ENCODE measurements around the gene SERTAD2. TPM values are rescaled to one million over a fixed set of nuclear protein-coding genes. Genes with fewer than 3 reads are reported as not detected.
A peak's percentile ranks its signal among the peaks of the same experiment; 100 is the strongest.

Gene SERTAD2
- total RNA-seq, 1 experiment from 2014 or later: 19.8 TPM

DNA sequence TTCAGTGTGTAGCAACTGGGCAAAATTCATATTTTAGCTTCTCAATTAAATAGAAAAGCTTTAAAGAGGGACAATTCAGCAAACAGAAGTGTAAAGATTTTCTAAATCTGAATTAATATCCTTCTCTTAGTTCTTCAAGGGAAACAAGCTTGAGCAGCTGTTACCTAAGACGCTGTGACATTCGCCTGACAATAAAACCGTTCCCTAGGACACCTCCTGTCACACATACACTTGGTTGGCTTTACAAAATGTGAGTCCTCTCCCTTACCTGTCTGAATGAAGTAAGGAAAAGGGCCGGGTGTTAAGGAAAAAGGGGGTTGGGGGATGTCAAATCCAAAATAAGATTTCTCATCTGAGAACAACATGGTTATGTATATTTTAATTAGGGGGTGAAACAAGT lies 2.1 kb downstream of the SERTAD2 start:
- DNase-seq (no peak), ATAC-seq (no peak)
- no peaks in the 10 kb centered on the region for H3K9me3 ChIP-seq (ENCODE audit: low read length)
- no peaks in the 10 kb centered on the region for H3K27me3 ChIP-seq (ENCODE audit: low read length)
- no peaks in the 10 kb centered on the region for H3K9me2 ChIP-seq (replicated peaks; ENCODE audit: low read length)
- H4K20me1 ChIP-seq (ENCODE audit: low read length): peaks cover 34% of the 10 kb centered on the region
- ChIA-PET POLR2A (ENCODE audit: unreplicated experiment) (interaction anchor here (0.7 kb wide), 1 partner anchor 95 kb away, joined by 3 read pairs; no protein-coding TSS in a partner anchor), CTCF (interaction anchor here (2.1 kb wide), 1 partner anchor 99 kb away, joined by 11 read pairs; no protein-coding TSS in a partner anchor)
- H3K9ac ChIP-seq (ENCODE audit: low read length): peak overlapping the region; percentile 78; the same call in 1 of the 2 replicates
- peaks cover 6% of the 10 kb centered on the region for H3F3A ChIP-seq (ENCODE audit: low read length, unreplicated experiment)
- no peak overlapping the region for H2AFZ ChIP-seq (ENCODE audit: low read length)
- H3K36me3 ChIP-seq (ENCODE audit: low read depth, low read length): no peaks in the 10 kb centered on the region
- H3K4me2 ChIP-seq (ENCODE audit: low read length): peak overlapping the region; percentile 87
- BruUV-seq (replicated peaks): no TSS peak
- H3K4me3 ChIP-seq (ENCODE audit: low read length): peak overlapping the region; percentile 94
- H3K79me2 ChIP-seq (ENCODE audit: low read length): peaks cover 81% of the 10 kb centered on the region
- no peak overlapping the region for H3K27ac ChIP-seq (ENCODE audit: low read length)
- TF ChIP-seq EZH2phosphoT487 (IDR thresholded peaks at IDR 0.05; ENCODE audit: borderline replicate concordance, low read length): no peak
- TF ChIP-seq, protein P1, sequence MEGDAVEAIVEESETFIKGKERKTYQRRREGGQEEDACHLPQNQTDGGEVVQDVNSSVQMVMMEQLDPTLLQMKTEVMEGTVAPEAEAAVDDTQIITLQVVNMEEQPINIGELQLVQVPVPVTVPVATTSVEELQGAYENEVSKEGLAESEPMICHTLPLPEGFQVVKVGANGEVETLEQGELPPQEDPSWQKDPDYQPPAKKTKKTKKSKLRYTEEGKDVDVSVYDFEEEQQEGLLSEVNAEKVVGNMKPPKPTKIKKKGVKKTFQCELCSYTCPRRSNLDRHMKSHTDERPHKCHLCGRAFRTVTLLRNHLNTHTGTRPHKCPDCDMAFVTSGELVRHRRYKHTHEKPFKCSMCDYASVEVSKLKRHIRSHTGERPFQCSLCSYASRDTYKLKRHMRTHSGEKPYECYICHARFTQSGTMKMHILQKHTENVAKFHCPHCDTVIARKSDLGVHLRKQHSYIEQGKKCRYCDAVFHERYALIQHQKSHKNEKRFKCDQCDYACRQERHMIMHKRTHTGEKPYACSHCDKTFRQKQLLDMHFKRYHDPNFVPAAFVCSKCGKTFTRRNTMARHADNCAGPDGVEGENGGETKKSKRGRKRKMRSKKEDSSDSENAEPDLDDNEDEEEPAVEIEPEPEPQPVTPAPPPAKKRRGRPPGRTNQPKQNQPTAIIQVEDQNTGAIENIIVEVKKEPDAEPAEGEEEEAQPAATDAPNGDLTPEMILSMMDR (conservative IDR thresholded peaks at IDR 0.05; ENCODE audit: low read depth, low read length): no peak
- TF ChIP-seq EZH2 (IDR thresholded peaks at IDR 0.05; ENCODE audit: low read length, unreplicated experiment): no peak
- H3K4me1 ChIP-seq (ENCODE audit: insufficient read depth, low read length): peaks cover 58% of the 10 kb centered on the region
- intact Hi-C loops (cut with micrococcal nuclease): no loop called here

DNA sequence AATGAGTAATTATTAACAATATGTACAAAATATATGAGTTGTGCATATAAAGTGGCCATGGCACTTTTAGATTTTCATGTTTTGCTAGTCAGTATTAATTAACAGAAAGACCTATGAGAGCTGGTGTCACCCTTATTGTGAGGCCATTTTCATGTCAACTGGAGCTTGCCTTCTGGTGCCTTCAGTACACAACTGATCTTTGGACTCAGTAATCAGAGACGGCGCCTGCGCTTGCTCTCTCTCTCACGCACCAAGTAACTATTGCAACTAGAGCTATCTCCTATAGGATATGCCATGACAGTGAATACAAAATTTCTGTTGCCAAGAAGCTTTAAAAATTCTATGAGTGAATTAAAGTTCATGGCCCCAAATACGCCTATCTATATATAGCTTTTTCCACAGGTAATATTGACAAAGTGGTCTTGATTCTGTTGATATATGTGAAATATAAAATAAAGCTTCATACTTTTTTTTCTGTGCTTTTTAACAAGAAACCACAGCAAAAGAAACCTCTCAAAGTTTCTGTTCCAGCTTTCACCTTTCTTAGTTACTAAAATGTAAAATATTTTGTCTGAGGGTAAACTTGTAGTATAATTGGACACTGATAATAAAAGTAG lies 2.9 kb downstream of the SERTAD2 start:
- H2AFZ ChIP-seq (ENCODE audit: low read length): no peak overlapping the region
- CTCF ChIA-PET: interaction anchor here (0.5 to 2.1 kb wide), 3 partner anchors 17 to 216 kb away, joined by 3 to 11 read pairs (median 5); no protein-coding TSS in a partner anchor
- H3K4me3 ChIP-seq (ENCODE audit: low read length): peak overlapping the region; percentile 94
- peak overlapping the region; percentile 87 for H3K4me2 ChIP-seq (ENCODE audit: low read length)
- no peaks in the 10 kb centered on the region for H3K27me3 ChIP-seq (ENCODE audit: low read length)
- TF ChIP-seq, protein P1 (conservative IDR thresholded peaks at IDR 0.05; ENCODE audit: low read depth, low read length): no peak
- TF ChIP-seq EZH2phosphoT487 (IDR thresholded peaks at IDR 0.05; ENCODE audit: borderline replicate concordance, low read length) (no peak), EZH2 (IDR thresholded peaks at IDR 0.05; ENCODE audit: low read length, unreplicated experiment) (no peak)
- DNase-seq (peak; percentile 32), ATAC-seq (no peak)
- POLR2A ChIA-PET (ENCODE audit: unreplicated experiment): interaction anchor here (0.6 to 1.8 kb wide), 4 partner anchors 95 to 225 kb away, joined by 3 to 6 read pairs (median 4); no protein-coding TSS in a partner anchor
- peaks cover 6% of the 10 kb centered on the region for H3F3A ChIP-seq (ENCODE audit: low read length, unreplicated experiment)
- peaks cover 89% of the 10 kb centered on the region for H3K79me2 ChIP-seq (ENCODE audit: low read length)
- H3K9me3 ChIP-seq (ENCODE audit: low read length): no peaks in the 10 kb centered on the region
- intact Hi-C loops (cut with micrococcal nuclease): loop anchor here (1.0 kb wide), 1 partner anchor 116 kb away; no protein-coding TSS in a partner anchor
- BruUV-seq (replicated peaks): no TSS peak
- H3K27ac ChIP-seq (ENCODE audit: low read length): no peak overlapping the region
- peaks cover 34% of the 10 kb centered on the region for H4K20me1 ChIP-seq (ENCODE audit: low read length)
- H3K9me2 ChIP-seq (replicated peaks; ENCODE audit: low read length): no peaks in the 10 kb centered on the region
- H3K9ac ChIP-seq (ENCODE audit: low read length): peak overlapping the region; percentile 78; the same call in 1 of the 2 replicates
- H3K4me1 ChIP-seq (ENCODE audit: insufficient read depth, low read length): peaks cover 63% of the 10 kb centered on the region
- H3K36me3 ChIP-seq (ENCODE audit: low read depth, low read length): no peaks in the 10 kb centered on the region

All from PC-3 (cell line).